Measurements from ENCODE around the gene FGFBP3. TPM values are rescaled to one million over a fixed set of nuclear protein-coding genes. Genes with fewer than 3 reads are reported as not detected.

FGFBP3 gene
- total RNA-seq, 3 donors from 2014 or later, result 0.85 to 2.1 (median 1.0) TPM

- H3K4me1 ChIP-seq (ENCODE audit: low read depth), result peaks cover 11% of the 10 kb centered on the region
- DNase-seq (no peak), ATAC-seq (no peak)
- no peaks in the 10 kb centered on the region for H3K9me3 ChIP-seq
- TF ChIP-seq CTCF (IDR thresholded peaks at IDR 0.05), result no peak
- intact Hi-C loops (cut with DNase I, micrococcal nuclease), result no loop called here
- no peaks in the 10 kb centered on the region for H3K36me3 ChIP-seq (ENCODE audit: low read depth)
- H3K4me3 ChIP-seq, result no peak overlapping the region
These were observed 23.8 kb downstream of the FGFBP3 start for GRCh38 chr10:91885362-91886079.

GRCh38 chr10:91884536-91884935 is 24.8 kb downstream of the FGFBP3 start:
- no peak overlapping the region for H3K4me3 ChIP-seq
- intact Hi-C loops (cut with DNase I, micrococcal nuclease), result no loop called here
- ATAC-seq (no peak), DNase-seq (no peak)
- H3K36me3 ChIP-seq (ENCODE audit: low read depth), result no peaks in the 10 kb centered on the region
- H3K9me3 ChIP-seq, result no peaks in the 10 kb centered on the region
- H3K4me1 ChIP-seq (ENCODE audit: low read depth), result peaks cover 11% of the 10 kb centered on the region
- no peak for TF ChIP-seq CTCF (IDR thresholded peaks at IDR 0.05)

- DNase-seq (peak in 1 of 3 donors; percentile 19), ATAC-seq (peak; percentile 66)
- no peak for TF ChIP-seq CTCF (IDR thresholded peaks at IDR 0.05)
- intact Hi-C loops (cut with DNase I, micrococcal nuclease), result no loop called here
- H3K36me3 ChIP-seq (ENCODE audit: low read depth), result no peaks in the 10 kb centered on the region
- no peaks in the 10 kb centered on the region for H3K9me3 ChIP-seq
- H3K4me1 ChIP-seq (ENCODE audit: low read depth), result peaks cover 11% of the 10 kb centered on the region
- H3K4me3 ChIP-seq, result no peak overlapping the region
These were observed 25.5 kb downstream of the FGFBP3 start for GRCh38 chr10:91883549-91884444.

GRCh38 chr10:91880310-91880709 is 29.0 kb downstream of the FGFBP3 start:
- no peak for TF ChIP-seq CTCF (IDR thresholded peaks at IDR 0.05)
- H3K4me3 ChIP-seq, result no peak overlapping the region
- H3K36me3 ChIP-seq (ENCODE audit: low read depth), result no peaks in the 10 kb centered on the region
- H3K9me3 ChIP-seq, result no peaks in the 10 kb centered on the region
- ATAC-seq (peak; percentile 62), DNase-seq (no peak)
- H3K4me1 ChIP-seq (ENCODE audit: low read depth), result no peaks in the 10 kb centered on the region
- intact Hi-C loops (cut with DNase I, micrococcal nuclease), result no loop called here

GRCh38 chr10:91879515-91880170 is 29.6 kb downstream of the FGFBP3 start:
- intact Hi-C loops (cut with DNase I, micrococcal nuclease), result no loop called here

More at GRCh38 chr10:91879515-91880170, 29.6 kb downstream of the FGFBP3 start:
- Histone ChIP-seq H3K36me3 (ENCODE audit: low read depth) (no peaks in the 10 kb centered on the region), H3K4me1 (ENCODE audit: low read depth) (no peaks in the 10 kb centered on the region), H3K9me3 (no peaks in the 10 kb centered on the region), H3K4me3 (no peak overlapping the region)
- ATAC-seq (no peak), DNase-seq (no peak)
- no peak for TF ChIP-seq CTCF (IDR thresholded peaks at IDR 0.05)
